Erythroblast (primary cell): ENCODE data around the gene KRTAP4-9.
"Not testable (repeated sequence)": the region's sequence is repeated elsewhere in the genome, so short reads cannot be mapped to it uniquely, and the experiment has no call there.

Source experiments
- DNase-seq, 2 experiments: peaks; one replicate each; lab custom pipeline; 2025; lab: John Stamatoyannopoulos, UW
- GATA1 ChIP-seq: IDR thresholded peaks from 2 replicates; pipeline ENCODE4 v1.6.1; 2011; ENCODE audit warnings: low read depth, mild to moderate bottlenecking, control low read depth, low read length, moderate library complexity
- POLR2A ChIP-seq: IDR thresholded peaks from 2 replicates; pipeline ENCODE4 v1.6.1; 2011; ENCODE audit warnings: mild to moderate bottlenecking, low read length

The KRTAP4-9 gene

DNA sequence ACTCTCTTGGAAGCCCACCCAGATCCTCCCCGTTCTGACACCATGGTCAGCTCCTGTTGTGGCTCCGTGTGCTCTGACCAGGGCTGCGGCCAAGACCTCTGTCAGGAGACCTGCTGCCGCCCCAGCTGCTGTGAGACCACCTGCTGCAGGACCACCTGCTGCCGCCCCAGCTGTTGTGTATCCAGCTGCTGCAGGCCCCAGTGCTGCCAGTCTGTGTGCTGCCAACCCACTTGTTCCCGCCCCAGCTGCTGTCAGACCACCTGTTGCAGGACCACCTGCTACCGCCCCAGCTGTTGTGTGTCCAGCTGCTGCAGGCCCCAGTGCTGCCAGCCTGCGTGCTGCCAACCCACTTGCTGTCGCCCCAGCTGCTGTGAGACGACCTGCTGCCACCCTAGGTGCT is at the start of gene KRTAP4-9:
KRTAP4-9 (plus strand) TSS at position 43 of the 400 bp plus-strand sequence; CDS start at position 43, 0 bp downstream.
- DNase-seq, result not testable (repeated sequence)

GRCh38 chr17:41057547-41057946 is 47.6 kb upstream of the KRTAP4-9 start:
- TF ChIP-seq POLR2A (no peak), GATA1 (no peak)
- DNase-seq, result no peak

- no peak for DNase-seq
- no peak for TF ChIP-seq GATA1
- no peak for TF ChIP-seq POLR2A
Observed at GRCh38 chr17:41058741-41059140, 46.4 kb upstream of the KRTAP4-9 start.

- DNase-seq, result not testable (repeated sequence)
Observed at GRCh38 chr17:41059276-41060051, 45.7 kb upstream of the KRTAP4-9 start.

DNA sequence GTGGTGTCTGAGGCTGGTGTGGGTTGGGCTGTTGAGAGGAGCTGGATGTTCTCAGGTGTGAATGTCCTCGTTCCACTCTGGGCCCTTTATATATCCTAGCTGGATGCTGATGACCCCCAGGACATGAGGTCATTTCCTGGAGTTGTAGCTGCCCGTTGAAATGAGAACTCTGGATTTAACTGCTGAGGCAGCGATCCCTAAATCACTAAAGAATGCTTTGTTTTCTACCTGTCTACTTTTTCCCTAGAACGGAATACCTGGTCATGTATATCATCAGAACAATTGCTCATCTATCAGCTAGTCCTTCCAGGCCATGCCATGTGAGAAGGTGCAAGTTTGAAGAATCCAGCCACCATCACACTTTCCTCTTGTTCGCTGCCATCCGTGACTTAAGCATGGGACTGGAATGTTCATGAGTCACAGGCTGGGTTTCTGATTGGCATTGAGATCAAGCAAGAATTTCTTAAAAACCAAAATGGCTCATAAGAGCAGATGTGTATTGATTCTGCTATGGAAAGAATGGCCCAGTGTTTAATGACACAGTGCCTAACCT is 45.1 kb upstream of the KRTAP4-9 start, which contains the start of gene KRTAP2-3:
KRTAP2-3 (minus strand) TSS at position 63 of the 553 bp plus-strand sequence. CDS start 64 bp downstream, outside the sequence.
- TF ChIP-seq POLR2A (no peak), GATA1 (no peak)
- no peak for DNase-seq

- DNase-seq, result no peak
- TF ChIP-seq GATA1, result no peak
- TF ChIP-seq POLR2A, result no peak
Observed at GRCh38 chr17:41061964-41062363, 43.2 kb upstream of the KRTAP4-9 start.

- DNase-seq, result no peak
- TF ChIP-seq POLR2A, result no peak
- TF ChIP-seq GATA1, result no peak
Observed at GRCh38 chr17:41063449-41063848, 41.7 kb upstream of the KRTAP4-9 start.

- TF ChIP-seq GATA1 (no peak), POLR2A (no peak)
- no peak for DNase-seq
Observed at GRCh38 chr17:41064301-41064700, 40.9 kb upstream of the KRTAP4-9 start.

DNA sequence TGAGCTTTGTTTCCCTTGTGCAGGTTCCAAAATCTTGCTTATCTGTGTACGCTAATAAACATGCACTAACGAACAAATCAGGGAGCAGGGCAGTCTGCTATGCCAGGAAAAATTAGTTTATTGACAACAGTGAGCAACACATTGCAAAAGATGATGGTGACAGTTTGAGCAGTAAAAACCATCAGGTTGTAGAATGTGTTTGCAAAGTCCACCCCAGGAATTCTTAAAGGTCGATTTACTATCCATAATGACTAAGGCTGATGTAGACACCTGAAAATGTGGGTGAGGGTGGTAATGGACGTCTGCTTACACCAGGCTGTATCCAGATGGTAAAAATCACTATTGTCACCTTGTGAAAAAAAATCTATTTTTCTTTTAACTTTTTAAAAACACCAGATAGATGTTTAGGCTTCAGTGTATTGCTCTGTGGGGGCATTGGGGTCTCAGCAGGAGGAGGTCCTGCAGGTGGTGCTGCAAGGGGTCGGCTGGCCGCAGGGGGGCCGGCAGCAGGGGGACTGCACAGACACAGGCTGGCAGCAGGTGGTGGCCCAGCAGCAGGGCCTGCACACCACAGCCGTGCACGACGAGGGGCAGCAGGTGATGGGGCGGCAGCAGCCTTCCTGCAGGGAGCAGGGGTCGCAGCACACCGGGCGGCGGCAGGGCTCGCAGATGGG is 40.0 kb upstream of the KRTAP4-9 start:
- DNase-seq, result not testable (repeated sequence)

DNA sequence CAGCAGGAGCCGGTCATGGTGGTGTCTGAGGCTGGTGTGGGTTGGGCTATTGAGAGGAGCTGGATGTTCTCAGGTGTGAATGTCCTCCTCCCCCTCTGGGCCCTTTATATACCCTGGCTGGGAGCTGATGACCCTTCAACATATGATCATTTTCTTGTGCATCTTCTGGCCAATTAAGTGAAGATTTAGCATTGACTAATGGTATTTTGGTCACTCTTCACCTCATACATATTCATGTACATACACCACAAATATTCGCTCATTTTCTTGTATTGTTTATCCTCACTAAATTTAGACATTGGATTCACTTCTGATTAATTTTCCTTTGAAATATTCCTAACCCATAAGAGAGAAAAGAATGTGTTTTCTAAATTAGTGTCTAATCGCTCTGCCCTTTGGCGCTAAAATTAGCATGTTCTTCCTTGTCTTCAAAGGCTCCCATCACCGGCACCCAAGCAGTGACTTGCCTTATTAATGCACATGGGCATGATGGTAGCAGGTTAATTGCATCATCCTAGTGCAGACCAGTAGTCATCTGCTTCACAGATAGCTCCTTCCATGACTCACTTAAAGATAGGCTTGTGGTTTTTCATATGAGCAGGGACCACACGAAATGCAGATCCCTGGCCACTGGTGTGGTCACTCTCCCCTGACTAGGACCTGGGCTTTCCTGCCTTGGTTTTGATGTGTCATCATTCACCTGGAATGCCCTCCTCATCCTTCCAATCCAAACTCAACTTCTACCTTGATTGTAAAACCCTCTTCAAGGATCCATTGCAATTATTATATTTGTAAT is 39.2 kb upstream of the KRTAP4-9 start, which contains the start of gene KRTAP2-4:
KRTAP2-4 (minus strand) TSS at position 51 of the 796 bp plus-strand sequence; CDS start at position 17, 34 bp downstream.
- TF ChIP-seq GATA1, result no peak
- TF ChIP-seq POLR2A, result no peak
- peak in 1 of 2 experiments; percentile 25 for DNase-seq

- TF ChIP-seq GATA1 (no peak), POLR2A (no peak)
- DNase-seq, result no peak
Observed at GRCh38 chr17:41067281-41067680, 37.9 kb upstream of the KRTAP4-9 start.

- TF ChIP-seq POLR2A, result no peak
- no peak for TF ChIP-seq GATA1
- no peak for DNase-seq
Observed at GRCh38 chr17:41069031-41069430, 36.2 kb upstream of the KRTAP4-9 start.

- no peak for DNase-seq
- TF ChIP-seq GATA1, result no peak
Observed at GRCh38 chr17:41071606-41072360, 33.4 kb upstream of the KRTAP4-9 start.
